GM21528 (cell line): ENCODE data around the gene CYP2A7.
"Not testable (repeated sequence)": the region's sequence is repeated elsewhere in the genome, so short reads cannot be mapped to it uniquely, and the experiment has no call there.

ENCODE experiments used
- ATAC-seq: cut with Tn5 transposase; IDR thresholded peaks from one replicate; pipeline ENCODE4 v1.9.1; 2021; ENCODE audit warnings: mild to moderate bottlenecking, moderate library complexity; ENCODE audit not compliant: unreplicated experiment, low FRiP score

The CYP2A7 gene

DNA sequence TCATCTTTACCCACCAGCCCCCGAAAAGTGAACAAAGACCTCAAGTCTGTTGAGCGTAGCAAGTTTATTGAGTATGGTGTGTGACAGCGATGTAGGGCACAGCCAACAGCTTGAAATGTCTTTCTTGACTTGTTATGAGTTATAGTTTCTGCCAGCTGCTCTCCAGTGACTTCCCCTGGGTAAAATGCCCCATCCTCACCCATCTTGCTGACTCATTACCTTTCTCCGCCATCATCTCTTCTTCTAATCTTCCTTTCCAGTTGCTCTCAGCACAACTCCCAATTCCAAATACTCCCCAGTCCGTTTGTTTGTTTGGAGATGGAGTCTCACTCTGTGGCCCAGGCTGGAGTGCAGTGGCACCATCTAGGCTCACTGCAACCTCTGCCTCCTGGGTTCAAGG is 18.5 kb upstream of the CYP2A7 start:
- not testable (repeated sequence) for ATAC-seq

DNA sequence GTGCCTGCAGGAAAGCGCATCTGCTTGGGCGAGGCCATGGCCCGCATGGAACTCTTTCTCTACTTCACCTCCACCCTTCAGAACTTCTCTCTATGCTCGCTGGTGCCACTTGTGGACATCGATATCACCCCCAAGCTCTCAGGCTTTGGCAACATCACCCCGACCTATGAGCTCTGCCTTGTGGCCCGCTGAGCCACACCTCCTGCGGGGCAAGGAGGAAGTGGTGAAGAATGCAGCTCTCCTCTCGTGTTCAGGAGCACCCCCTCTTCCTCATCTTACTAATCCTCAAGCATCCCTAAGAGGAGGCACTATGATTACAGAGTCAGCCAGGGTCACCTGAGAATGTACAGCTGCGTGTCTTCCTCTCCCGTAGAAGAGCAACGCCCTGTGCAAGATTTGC is 17.9 kb upstream of the CYP2A7 start:
- ATAC-seq: not testable (repeated sequence)

DNA sequence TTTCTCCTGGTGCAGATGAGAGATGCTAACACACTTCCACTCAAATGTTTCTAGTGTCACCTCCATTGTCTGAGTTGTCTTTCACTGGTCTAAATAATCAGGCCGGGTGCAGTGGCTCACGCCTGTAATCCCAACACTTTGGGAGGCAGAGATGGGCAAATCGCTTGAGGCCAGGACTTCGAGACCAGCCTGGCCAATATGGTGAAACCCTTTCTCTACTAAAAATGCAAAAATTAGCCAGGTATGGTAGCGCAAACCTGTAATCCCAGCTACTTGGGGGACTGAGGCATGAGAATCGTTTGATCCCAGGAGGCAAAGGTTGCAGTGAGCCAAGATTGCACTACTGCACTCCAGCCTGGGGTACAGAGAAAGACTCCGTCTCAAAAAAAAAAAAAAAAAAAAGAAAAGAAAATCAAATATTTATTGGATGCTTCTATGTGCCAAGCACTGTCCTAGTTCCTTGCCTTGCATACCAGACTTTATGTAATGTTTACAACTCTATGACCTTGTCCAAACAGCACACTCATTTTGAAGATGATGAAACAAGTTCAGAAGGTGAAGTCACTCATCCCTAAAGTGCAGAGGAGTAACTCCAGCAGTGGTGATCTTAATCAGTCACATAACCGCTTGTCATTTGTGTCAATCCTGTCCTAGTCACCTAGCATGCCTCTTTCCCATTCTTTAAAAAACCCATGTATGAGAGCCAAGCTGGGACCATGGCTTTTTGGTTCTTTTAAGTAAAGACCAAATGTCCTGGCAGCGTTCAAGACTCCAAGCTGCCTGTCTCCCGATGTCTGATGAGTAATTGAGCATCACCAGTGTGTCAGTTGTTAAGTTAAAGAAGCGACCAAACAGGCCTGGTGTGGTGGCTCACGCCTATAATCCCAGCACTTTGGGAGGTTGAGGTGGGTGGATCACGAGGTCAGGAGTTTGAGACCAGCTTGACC is 15.1 kb upstream of the CYP2A7 start:
- not testable (repeated sequence) for ATAC-seq

- no peak for ATAC-seq
Measured at GRCh38 chr19:40896418-40896796, 14.4 kb upstream of the CYP2A7 start.

GRCh38 chr19:40893112-40893511 is 11.1 kb upstream of the CYP2A7 start:
- no peak for ATAC-seq

- ATAC-seq: no peak
Measured at GRCh38 chr19:40889366-40889765, 7.3 kb upstream of the CYP2A7 start.

- no peak for ATAC-seq
Measured at GRCh38 chr19:40888191-40888590, 6.2 kb upstream of the CYP2A7 start.

DNA sequence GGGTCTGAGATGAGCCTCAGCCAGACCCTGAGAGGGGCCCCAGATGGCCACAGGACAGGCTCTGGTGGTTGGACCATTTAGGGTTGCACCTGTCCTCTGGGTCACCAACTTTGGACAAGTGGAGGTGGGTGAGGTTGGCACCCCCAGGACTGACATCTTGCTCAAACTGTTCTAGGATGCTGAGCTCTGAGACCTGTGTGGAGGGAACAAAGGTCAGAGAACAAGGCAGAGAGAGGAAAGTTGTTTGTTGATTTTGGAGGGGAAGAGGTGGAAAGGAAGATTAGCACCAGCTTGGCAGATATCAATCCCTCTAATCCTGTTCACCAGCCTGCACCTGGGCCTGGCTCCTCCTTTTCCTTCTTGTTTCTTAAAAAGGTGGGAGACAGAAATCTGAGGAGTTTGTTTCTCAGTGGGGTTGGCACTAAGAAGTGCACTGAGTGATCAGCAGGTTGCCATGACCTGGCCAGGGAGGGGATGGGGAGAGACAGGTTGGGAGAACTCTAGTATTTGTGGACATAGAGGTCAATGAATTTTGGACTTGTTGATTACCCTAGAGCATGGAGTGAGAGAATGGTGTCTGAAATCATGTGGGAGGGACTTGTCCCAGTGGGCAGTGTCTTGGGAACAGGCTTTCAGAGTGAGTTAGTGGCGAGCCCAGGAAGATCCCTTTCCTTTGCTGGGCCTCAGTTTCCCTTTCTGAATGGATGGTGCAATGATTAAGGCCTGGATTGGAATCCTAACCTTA is 2.3 kb upstream of the CYP2A7 start:
- not testable (repeated sequence) for ATAC-seq

DNA sequence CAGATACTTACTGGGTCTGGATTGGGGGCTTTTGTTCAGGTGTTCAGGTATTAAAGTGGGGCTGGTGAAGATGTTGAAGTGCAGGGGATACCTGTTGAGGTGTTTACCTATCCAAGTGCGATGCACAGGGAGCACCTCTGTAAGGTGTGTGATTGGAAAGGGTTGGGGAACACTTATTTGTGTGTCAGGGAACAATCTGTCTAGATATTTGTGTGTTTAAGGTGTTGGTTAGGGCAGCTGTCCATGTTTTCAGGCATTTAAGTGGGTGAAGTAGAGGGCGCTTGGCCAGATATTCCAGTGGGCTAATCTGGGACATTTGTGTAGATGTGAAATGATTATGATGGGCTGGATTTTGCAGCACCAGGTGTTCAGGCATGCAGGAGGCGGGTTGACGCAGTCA is 2.7 kb downstream of the CYP2A7 start:
- ATAC-seq: not testable (repeated sequence)

DNA sequence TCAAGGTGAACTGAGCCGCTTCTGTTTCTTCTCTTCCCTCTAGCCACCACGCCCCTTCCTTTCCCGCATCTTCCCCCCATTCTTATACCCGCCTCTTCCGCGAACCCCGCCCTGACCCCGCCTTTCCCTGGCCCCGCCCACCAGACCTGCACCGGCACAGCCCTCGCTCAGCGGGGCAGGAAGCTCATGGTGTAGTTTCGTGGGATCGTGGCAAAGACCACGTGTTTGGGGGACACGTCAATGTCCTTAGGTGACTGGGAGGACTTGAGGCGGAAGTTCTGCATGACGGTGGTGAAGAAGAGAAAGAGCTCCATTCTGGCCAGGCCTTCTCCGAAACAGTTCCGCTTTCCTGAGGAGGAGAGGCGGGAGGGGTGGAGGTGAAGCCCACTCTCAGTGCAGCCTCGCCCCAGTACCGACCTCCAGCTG is 6.5 kb downstream of the CYP2A7 start:
- ATAC-seq: not testable (repeated sequence)

DNA sequence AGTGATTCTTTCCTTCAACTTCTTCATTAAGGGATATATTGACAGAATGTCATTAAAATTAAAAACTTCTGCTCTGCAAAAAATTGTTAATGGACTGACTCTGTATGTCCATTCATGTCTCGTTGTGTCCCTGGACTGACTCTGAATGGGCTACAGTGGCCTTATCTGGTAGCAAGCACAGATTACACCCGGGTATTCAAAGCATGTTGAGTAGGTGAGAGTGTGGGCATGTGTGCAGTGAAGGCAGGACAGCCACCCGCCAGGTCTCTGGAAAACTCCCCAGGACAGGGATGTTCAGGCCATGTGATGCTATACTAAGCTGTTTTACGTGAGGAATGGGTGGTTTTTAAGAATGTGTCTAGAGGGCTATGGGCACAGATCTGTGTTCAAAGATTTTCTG is 7.2 kb downstream of the CYP2A7 start:
- not testable (repeated sequence) for ATAC-seq

DNA sequence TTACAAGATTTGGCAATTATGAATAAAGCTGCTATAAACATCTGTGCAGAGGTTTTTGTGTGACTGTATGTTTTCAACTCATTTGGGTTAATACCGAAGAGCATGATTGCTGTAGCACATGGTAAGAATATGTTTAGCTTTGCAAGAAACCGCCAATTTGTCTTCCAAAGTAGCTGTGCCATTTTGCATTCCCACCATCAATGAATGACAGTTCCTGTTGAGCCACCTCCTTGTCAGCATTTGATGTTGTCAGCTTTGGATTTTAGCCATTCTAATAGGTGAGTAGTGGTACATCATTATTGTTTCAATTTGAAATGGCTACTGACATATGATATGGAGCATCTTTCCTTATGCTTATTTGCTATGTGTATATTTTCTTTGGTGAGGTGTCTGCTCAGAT is 8.2 kb downstream of the CYP2A7 start:
- ATAC-seq: not testable (repeated sequence)

GRCh38 chr19:40872209-40872608 is 9.8 kb downstream of the CYP2A7 start:
- no peak for ATAC-seq

DNA sequence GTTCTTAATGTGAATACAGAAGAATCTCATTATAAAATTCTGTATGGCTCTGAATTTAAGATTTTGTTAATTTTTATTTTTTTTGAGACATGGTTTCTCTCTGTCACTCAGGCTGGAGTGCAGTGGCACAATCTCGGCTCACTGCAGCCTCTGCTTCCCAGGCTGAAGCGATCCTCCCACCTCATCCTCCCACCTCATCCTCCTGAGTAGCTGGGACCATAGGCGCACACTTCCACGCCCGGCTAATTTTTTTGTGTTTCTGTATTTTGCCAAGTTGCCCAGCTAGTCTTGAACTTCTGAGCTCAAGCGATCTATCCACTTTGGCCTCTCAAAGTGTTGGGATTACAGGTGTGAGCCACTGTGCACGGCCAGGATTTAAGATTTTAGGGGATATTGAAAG is 14.3 kb downstream of the CYP2A7 start:
- no peak for ATAC-seq

DNA sequence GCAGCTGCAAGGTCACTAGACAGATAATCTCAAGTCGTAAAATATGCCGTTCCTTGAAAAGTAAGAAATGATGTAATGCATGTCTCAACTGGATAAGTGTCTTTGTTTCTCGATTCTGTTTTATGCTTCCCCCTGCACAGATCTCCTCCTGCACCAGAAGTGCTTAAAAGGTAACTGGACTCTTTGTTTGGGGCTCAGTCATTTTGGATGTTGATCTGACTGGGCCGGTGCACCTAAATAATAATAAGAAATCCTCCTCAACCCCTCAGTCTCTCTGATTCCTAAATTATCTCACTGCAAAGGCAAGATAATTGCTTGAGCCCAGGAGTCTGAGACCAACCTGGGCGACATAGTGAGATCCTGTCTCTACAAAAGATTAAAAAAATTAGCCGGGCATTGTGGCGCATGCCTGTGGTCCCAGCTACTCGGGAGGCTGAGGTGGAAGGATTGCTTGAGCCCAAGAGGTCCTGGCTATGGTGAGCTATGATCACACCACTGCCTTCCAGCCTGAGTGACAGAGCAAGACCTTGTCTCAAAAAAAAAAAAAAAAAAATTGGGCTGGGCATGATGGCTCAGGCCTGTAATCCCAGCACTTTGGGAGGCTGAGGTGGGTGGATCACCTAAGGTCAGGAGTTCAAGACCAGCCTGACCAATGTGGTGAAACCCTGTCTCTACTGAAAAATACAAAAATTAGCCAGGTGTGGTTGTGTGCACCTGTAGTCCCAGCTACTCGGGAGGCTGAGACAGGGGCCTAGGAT is 17.1 kb downstream of the CYP2A7 start:
- ATAC-seq: not testable (repeated sequence)

- no peak for ATAC-seq
Measured at GRCh38 chr19:40862785-40863184, 19.2 kb downstream of the CYP2A7 start.

DNA sequence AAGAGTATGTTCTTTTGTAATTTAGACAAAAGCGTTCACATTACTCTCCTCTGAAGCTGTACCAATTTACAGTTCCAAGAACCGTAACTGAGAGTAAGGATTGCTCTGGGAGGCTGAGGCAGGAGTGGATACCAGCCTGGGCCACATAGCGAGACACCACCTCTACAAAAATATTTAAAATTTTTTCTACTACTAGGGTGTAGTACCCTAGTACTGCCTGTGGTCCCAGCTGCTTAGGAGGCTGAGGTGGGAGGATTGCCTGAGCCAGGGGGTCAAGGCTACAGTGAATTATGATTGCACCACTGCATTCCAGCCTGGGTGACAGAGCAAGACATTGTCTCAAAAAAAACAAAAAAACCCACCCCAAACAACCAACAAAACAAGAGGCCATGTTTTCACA is 19.7 kb downstream of the CYP2A7 start:
- ATAC-seq: no peak

DNA sequence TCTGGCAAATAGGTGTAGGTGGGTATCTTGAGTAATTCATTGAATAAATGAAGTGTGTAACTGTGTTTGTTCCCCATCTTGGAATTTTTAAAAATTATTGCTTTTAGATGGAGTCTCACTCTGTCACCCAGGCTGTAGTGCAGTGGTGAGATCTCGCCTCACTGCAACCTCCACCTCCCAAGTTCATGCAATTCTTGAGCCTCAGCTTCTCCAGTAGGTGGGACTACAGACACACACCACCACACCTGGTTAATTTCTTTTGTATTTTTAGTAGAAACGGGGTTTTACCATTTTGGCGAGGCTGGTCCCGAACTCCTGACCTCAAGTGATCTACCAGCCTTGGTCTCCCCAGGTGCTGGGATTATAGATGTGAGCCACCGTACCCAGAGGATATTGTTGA is 23.9 kb downstream of the CYP2A7 start:
- no peak for ATAC-seq

GRCh38 chr19:40852467-40853152 is 29.4 kb downstream of the CYP2A7 start:
- not testable (repeated sequence) for ATAC-seq

DNA sequence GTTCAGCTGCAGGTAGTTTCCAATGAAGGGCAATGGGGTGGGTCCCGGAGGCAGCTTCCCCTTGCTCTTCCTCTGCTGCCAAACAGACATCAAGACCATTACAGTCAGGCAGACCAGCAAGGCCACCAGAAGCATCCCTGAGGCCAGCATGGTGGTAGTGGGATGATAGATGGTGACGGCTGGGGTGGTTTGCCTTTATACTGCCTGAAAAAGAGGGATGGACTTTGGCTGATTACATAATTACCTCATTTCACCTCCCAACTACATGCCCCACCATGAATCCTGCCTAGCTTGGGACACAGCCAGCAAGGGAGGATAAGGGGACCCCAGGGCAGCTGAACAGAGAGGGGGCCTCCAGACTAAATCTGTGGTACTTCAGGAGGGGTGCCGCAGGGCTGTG is 31.8 kb downstream of the CYP2A7 start, which contains the start of gene CYP2A6:
Gene CYP2A6 (minus strand): TSS at position 171 of the 400 bp plus-strand sequence. CDS start 21 bp downstream, at position 150.
- not testable (repeated sequence) for ATAC-seq
